Keratinocyte (primary cell): ENCODE measurements around the gene CTIF. TPM values are rescaled to one million over a fixed set of nuclear protein-coding genes. Genes with fewer than 3 reads are reported as not detected.
"Not testable (repeated sequence)": the region's sequence is repeated elsewhere in the genome, so short reads cannot be mapped to it uniquely, and the experiment has no call there.

Experiments
- DNase-seq: peaks from one replicate; pipeline ENCODE4 v3.0.0-alpha.2; 2011; ENCODE audit warnings: low read depth, missing footprints, low spot score
- FAIRE-seq: peaks from 2 replicates; lab custom pipeline; 2011; peaks lifted over from hg19 to GRCh38; lab: Jason Lieb, UNC
- H2AFZ ChIP-seq: 2 replicates; pipeline ENCODE4 v1.6.0; 2012; ENCODE audit warnings: low read length, control low read depth, inconsistent platforms; ENCODE audit not compliant: control insufficient read depth
- H3K27ac ChIP-seq: 2 replicates; pipeline ENCODE4 v1.5.1; 2011; ENCODE audit warnings: low read length; ENCODE audit not compliant: control insufficient read depth, insufficient read depth
- H3K27me3 ChIP-seq: 3 replicates; pipeline ENCODE4 v1.6.0; 2011; ENCODE audit warnings: low read length; ENCODE audit not compliant: control insufficient read depth, insufficient read depth; ENCODE audit errors: extremely low read depth
- H3K36me3 ChIP-seq, 2 experiments: 2 replicates in 1 of 2; 3 replicates in 1 of 2; pipeline ENCODE4 v1.5.1; 2011; ENCODE audit warnings: low read length in 2 of 2, mild to moderate bottlenecking in 1 of 2; ENCODE audit not compliant: control insufficient read depth in 2 of 2, insufficient read depth in 2 of 2; ENCODE audit errors: extremely low read depth in 1 of 2
- H3K4me1 ChIP-seq: 3 replicates; pipeline ENCODE4 v1.5.1; 2011; ENCODE audit warnings: low read length; ENCODE audit not compliant: control insufficient read depth, insufficient read depth; ENCODE audit errors: extremely low read depth
- H3K4me2 ChIP-seq: 3 replicates; pipeline ENCODE4 v1.6.0; 2011; ENCODE audit warnings: low read depth, low read length; ENCODE audit not compliant: control insufficient read depth, insufficient read depth; ENCODE audit errors: extremely low read depth
- H3K4me3 ChIP-seq, 3 experiments: fragments of 200-600 bp in 1 of 3; sonication (generic) in 1 of 3; 2 replicates in 2 of 3; 3 replicates in 1 of 3; pipeline ENCODE4 v1.5.1; 2011 to 2016; ENCODE audit warnings: low read length in 3 of 3, mild to moderate bottlenecking in 3 of 3, control low read depth in 2 of 3, inconsistent platforms in 1 of 3, low read depth in 1 of 3, mixed read lengths in 1 of 3, mixed run types in 1 of 3, moderate library complexity in 1 of 3; ENCODE audit not compliant: control insufficient read depth in 2 of 3, insufficient read depth in 2 of 3; ENCODE audit errors: extremely low read depth in 1 of 3
- H3K79me2 ChIP-seq: 2 replicates; pipeline ENCODE4 v1.6.0; 2012; ENCODE audit warnings: low read length; ENCODE audit not compliant: control insufficient read depth, insufficient read depth
- H3K9ac ChIP-seq: 3 replicates; pipeline ENCODE4 v1.6.0; 2011; ENCODE audit warnings: low read length; ENCODE audit not compliant: control insufficient read depth, insufficient read depth; ENCODE audit errors: extremely low read depth
- H3K9me1 ChIP-seq: 3 replicates; pipeline ENCODE4 v1.6.0; 2011; ENCODE audit warnings: low read length; ENCODE audit not compliant: control insufficient read depth, insufficient read depth; ENCODE audit errors: extremely low read depth
- H3K9me3 ChIP-seq: 2 replicates; pipeline ENCODE4 v1.5.1; 2012; ENCODE audit warnings: low read depth, low read length; ENCODE audit not compliant: control insufficient read depth
- H4K20me1 ChIP-seq: 3 replicates; pipeline ENCODE4 v1.6.0; 2011; ENCODE audit warnings: low read length; ENCODE audit not compliant: control insufficient read depth, insufficient read depth; ENCODE audit errors: extremely low read depth
- CTCF ChIP-seq, 3 experiments: IDR thresholded peaks in 1 of 3; conservative IDR thresholded peaks in 1 of 3; optimal IDR thresholded peaks in 1 of 3; 2 replicates in 2 of 3; 3 replicates in 1 of 3; pipeline versions ENCODE3 to v1.5.1; 2011; ENCODE audit warnings: low read length in 3 of 3, mild to moderate bottlenecking in 3 of 3, moderate library complexity in 2 of 3, control low read depth in 1 of 3, inconsistent platforms in 1 of 3; ENCODE audit not compliant: insufficient read depth in 2 of 3; ENCODE audit errors: extremely low read depth in 1 of 3
- EZH2 ChIP-seq: IDR thresholded peaks from one replicate; pipeline ENCODE4 v1.6.1; 2012; ENCODE audit warnings: inconsistent platforms, mild to moderate bottlenecking, low read length, moderate library complexity
- dilution Hi-C: fragments of 300-500 bp; cut with MboI; formaldehyde crosslinking; loops from one replicate; pipeline ENCODE4 v1.7.0; 2020; ENCODE audit warnings: low sequenced_read_pairs; ENCODE audit not compliant: extremely low pct_ligation_motif_present
- polyA plus RNA-seq, 5 experiments: library from polyadenylated mRNA; depleted of rRNA in 3 of 5; stranded (reverse) in 3 of 5; stranded (forward) in 1 of 5; unstranded in 1 of 5; fragments of >200 nt; gene quantifications; 1 replicate in 1 of 5; 2 replicates in 3 of 5; 3 replicates in 1 of 5; pipeline versions ENCODE4 v1.2.1 to v1.2.3, GENCODE V29; 2011 to 2012; ENCODE audit warnings: missing spikeins in 2 of 5, low read depth in 1 of 5, low replicate concordance in 1 of 5

The CTIF gene
- polyA plus RNA-seq, 1 donor (not counting 4 experiments of a cell fraction or from before 2014, with no cell fraction given), result 15.0 TPM

DNA sequence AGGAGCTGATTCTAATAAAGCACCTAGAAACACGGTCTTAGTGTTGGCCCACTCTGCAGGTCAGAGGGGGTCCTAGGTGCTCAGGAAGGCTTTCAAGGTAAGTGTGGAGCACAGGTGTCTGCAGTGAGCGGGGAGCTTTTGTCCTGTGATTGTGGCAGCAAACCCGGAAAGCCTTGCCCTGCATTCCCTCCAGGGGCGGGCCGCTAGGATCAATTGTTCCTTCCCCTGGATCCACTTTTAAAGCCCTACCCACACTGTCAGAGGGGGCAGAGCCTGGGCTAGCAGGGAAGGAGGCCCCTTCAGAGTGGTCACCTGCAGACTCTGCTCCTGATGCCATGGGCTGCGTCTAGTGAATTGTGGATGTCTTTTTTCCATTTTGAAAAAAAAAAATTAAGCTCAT, 176.0 kb downstream of the CTIF start:
- dilution Hi-C loops, result no loop called here
- Histone ChIP-seq H3K9me1 (no peaks in the 10 kb centered on the region), H3K27ac (no peak overlapping the region), H3K9ac (no peak overlapping the region), H2AFZ (no peak overlapping the region), H3K9me3 (no peaks in the 10 kb centered on the region), H3K27me3 (no peaks in the 10 kb centered on the region), H4K20me1 (no peaks in the 10 kb centered on the region), H3K79me2 (no peaks in the 10 kb centered on the region), H3K36me3 (peaks cover 0 to 9% of the 10 kb centered on the region in 2 experiments), H3K4me3 (no peak overlapping the region), H3K4me2 (no peak overlapping the region), H3K4me1 (no peaks in the 10 kb centered on the region)
- FAIRE-seq (no peak), DNase-seq (no peak)
- TF ChIP-seq CTCF (optimal IDR thresholded peaks at IDR 0.05 in 1 of 3, IDR thresholded peaks at IDR 0.05 in 1 of 3, conservative IDR thresholded peaks at IDR 0.05 in 1 of 3; ENCODE audit: extremely low read depth in 1 of 3, insufficient read depth in 2 of 3, low read length in 3 of 3) (no peak), EZH2 (no peak)

DNA sequence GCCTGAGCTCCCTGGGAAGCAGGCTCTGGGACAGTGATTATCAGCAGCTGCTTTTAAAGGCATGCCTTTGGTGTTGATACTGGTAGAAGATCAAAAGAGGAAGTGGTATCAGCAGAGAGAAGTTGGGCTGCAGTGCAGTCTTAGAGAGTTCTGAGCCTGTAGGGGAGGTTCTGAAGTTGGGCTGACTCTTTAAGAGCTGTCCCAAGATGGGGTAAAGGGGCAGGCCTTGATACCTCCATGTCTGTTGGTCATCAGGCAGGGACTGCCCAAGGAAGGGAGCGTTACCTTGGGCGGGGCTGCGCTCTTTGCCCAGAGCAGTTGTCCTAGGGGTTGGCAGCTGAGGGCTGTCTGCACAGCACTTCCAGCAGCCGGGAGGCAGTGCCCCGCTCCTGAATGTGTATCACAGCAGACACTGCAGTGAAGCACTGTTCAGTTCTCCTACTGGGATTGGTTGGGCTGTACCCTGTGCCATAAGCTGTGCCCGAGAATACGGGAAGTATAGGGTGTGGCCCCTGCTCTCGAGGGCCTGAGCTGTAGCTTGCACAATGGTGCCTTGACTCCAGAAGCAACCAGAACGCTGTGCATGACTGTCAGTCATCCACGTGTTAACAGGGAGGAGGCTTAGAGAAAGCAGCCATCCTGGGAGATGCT, 177.0 kb downstream of the CTIF start:
- Histone ChIP-seq H3K36me3 (peaks cover 0 to 11% of the 10 kb centered on the region in 2 experiments), H3K27me3 (no peaks in the 10 kb centered on the region), H3K4me3 (no peak overlapping the region), H3K9me3 (no peaks in the 10 kb centered on the region), H3K9ac (no peak overlapping the region), H2AFZ (no peak overlapping the region), H3K4me1 (peaks cover 9% of the 10 kb centered on the region), H3K4me2 (no peak overlapping the region), H3K79me2 (no peaks in the 10 kb centered on the region), H4K20me1 (no peaks in the 10 kb centered on the region), H3K27ac (no peak overlapping the region), H3K9me1 (no peaks in the 10 kb centered on the region)
- FAIRE-seq (no peak), DNase-seq (no peak)
- TF ChIP-seq CTCF (optimal IDR thresholded peaks at IDR 0.05 in 1 of 3, IDR thresholded peaks at IDR 0.05 in 1 of 3, conservative IDR thresholded peaks at IDR 0.05 in 1 of 3; ENCODE audit: extremely low read depth in 1 of 3, insufficient read depth in 2 of 3, low read length in 3 of 3) (no peak), EZH2 (no peak)
- dilution Hi-C loops, result no loop called here

GRCh38 chr18:48717227-48717626, 178.4 kb downstream of the CTIF start:
- H3K9ac ChIP-seq, H3K4me2 ChIP-seq, DNase-seq, H2AFZ ChIP-seq, H3K27me3 ChIP-seq, H3K9me3 ChIP-seq, H3K9me1 ChIP-seq, H3K79me2 ChIP-seq, dilution Hi-C loops, H3K27ac ChIP-seq, H4K20me1 ChIP-seq, H3K4me3 ChIP-seq, FAIRE-seq: not testable (repeated sequence)
- peaks cover 4 to 10% of the 10 kb centered on the region in 2 experiments for H3K36me3 ChIP-seq
- peaks cover 10% of the 10 kb centered on the region for H3K4me1 ChIP-seq
